GM15510 (cell line): ENCODE data around the gene FAM78A.

Experiments used
- POLR2A ChIP-seq: IDR thresholded peaks from 3 replicates; pipeline ENCODE4 v1.6.1; 2011; ENCODE audit warnings: borderline replicate concordance; ENCODE audit not compliant: insufficient read length; ENCODE audit errors: extremely low read depth

Gene FAM78A, protein sequence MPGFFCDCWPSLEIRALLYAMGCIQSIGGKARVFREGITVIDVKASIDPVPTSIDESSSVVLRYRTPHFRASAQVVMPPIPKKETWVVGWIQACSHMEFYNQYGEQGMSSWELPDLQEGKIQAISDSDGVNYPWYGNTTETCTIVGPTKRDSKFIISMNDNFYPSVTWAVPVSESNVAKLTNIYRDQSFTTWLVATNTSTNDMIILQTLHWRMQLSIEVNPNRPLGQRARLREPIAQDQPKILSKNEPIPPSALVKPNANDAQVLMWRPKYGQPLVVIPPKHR

DNA sequence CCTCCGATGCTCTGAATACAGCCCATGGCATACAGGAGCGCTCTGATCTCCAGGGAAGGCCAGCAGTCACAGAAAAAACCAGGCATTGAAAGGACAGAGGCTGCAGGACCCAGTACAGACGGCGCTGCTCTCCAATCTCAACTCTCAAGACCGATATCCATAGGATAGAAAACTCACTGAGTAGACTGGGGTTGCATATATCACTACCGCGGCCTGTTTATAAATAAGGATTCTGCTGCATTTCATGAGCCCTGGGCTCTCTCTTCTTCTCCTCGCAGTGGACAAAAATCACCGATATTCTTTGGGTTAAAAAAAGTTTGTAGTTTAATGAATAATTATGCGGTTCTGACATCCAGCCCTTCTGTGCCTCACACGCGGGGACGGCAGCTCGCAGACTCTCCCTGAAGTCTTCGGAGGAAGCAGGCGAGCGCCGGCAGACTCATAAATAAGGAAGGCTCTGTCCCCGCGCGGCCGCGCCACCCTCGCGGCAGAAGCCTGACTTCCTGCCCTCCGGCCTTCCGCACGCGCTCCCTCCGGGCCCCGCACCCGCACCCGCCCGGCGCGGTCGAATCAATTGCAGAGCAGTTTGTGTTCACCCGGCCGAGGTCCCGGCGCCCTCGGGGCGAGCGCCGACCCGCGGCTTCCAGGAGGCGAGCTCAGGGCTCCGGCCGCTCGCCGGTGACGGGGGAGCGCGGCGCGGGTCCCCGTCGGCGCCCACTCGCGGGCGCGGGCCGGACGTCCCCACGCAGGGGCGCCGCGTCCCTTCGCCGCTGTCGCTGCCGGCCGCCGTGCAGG is at the start of gene FAM78A:
TSS of gene FAM78A (minus strand) at position 417 of the 795 bp plus-strand sequence. CDS start at position 86, 331 bp downstream.
- no peak for TF ChIP-seq POLR2A

DNA sequence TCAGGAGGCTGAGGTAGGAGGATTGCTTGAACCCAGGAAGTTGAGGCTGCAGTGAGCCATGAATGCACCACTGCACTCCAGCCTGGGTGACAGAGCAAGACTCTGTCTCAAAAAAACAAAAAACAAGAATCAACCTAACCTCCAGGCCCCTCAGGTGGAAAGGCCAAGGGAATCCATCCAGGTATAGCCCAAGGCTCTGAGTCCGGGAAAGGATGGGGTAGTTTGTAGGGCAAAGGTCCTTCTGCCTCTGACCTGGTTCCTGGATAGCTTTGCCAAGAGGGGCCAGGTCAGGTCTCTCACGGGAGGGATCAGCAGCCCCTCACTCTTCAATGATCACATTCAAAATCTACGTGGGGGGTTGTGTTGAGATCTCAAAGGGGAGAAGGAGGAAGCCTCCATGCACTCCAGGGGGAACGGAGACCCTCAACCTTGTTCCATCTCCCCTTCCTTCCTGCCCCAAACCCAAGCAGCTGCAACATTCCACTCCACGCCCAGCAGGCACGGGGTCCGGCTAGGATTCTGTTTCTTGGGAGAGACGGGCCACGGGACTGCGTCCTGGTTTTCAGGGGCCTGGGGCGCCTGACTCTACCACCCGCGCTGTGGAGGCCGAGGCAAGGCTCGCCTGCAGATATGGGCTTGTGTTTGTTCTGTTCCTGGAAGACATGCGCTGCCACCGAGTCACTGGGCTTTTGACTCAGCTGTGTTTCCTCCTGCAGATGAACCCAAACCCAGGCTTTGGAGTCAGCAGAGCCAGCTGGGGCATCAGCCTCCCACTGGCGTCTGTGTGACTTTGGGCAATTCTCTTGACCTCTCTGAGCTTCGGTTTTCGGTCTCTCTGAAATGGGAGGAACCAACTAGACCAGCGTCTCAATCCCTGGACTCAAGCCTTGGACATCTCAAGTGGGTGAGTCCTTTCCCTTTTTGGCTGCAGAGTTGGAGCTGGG is 48.7 kb upstream of the FAM78A start:
- TF ChIP-seq POLR2A, result no peak

DNA sequence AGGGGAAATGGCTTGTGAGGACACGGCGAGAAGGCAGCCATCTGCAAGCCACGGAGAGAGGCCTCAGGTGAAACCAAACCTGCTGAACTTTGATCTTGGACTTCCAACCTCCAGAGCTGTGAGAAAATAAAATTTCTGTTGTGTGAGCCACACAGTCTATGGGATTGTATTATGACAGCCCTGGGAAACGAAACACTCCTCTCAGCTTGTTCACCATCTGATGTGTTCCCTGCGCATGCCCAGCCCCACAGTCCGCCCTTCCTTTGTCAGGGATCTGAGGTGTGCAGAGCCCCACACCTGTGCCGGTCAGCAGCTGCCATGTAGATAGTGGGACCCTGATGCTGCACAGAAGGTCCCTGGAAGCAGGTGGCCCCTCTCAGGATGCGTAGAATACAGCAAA is 47.3 kb upstream of the FAM78A start:
- TF ChIP-seq POLR2A, result no peak

DNA sequence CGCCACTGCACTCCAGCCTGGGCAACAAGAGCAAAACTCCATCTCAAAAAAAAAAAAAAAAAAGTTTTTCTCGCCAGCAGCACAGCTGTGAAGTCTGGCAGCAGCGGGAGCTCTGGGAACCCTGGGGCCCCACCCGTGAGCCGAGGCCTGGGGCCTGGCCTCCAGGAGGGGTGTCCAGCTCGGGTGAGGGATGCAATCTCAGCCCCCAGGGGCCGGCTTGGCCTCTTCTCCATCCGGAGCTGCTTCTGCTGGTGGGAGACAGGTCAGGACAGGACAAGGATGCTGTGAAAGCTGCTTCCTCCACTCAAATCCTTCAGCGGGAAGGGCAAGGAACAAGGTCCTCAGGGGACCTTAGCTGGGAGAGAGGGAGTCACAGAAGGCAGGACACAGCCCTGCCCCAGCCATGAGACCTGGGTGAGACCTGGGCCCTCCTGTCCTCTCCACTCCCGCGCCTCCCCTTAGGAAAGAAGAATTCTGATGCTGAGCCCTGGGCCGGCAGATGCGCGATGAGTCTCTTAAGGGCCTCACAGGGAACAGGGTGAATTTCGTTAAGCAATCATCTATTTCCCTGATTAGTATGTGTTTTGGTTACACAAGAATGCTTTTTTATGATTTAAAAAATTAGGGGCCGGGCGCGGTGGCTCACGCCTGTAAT is 43.8 kb upstream of the FAM78A start:
- TF ChIP-seq POLR2A, result no peak

DNA sequence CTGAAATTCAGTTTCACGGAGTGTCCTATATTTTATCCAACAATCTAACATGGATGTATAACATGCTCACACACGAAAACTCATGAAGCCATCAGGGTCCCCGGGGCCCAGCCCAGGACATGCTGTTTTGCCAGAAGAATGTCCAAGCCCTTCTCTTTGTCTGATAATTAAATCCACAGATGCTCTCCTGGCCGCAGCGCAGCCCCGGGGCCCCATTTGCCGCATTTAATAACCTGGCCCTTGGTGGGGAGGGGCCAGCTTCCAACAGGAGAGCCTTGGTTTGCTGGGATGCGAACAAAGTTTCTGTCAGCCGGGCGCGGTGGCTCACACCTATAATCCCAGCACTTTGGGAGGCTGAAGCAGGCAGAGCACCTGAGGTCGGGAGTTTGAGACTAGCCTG is 43.2 kb upstream of the FAM78A start:
- no peak for TF ChIP-seq POLR2A

DNA sequence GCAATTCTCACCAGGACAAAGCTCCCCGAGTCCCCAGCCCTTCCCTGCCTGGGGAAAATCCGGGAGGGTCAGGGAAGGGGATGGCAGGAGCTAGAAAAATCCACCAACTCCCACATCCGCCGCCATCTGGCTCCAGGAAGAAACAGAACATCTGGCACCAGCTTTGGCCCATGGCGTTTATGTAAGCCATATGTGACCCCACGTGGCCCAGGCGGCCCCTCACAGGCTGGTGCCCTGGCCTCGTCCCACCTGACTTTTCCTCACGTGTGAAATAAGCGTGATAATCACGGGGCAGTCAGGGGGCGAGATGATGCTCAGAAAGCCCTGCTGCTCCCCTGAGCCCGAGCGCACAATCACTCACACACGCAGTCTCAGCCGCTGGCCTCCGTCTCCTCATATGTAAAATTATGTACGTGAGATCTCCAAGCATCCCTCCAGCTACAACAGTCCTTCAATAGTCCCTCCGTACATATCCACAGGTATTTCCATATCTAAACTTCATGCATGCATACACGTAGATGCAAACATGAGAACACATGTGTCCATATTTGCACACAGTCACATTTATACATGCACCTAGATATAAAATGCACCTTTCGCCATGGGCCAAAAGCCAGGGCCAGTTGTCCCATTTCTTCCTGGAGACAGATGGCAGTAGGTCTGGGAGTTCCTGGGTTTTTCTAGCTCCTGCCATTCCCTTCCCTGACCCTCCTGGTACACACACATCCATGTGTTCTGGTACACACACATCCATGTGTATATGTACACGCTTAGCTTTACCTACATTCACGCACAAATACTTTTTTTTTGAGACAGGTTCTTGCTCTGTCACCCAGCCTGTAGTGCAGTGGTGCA is 42.1 kb upstream of the FAM78A start:
- TF ChIP-seq POLR2A, result no peak

DNA sequence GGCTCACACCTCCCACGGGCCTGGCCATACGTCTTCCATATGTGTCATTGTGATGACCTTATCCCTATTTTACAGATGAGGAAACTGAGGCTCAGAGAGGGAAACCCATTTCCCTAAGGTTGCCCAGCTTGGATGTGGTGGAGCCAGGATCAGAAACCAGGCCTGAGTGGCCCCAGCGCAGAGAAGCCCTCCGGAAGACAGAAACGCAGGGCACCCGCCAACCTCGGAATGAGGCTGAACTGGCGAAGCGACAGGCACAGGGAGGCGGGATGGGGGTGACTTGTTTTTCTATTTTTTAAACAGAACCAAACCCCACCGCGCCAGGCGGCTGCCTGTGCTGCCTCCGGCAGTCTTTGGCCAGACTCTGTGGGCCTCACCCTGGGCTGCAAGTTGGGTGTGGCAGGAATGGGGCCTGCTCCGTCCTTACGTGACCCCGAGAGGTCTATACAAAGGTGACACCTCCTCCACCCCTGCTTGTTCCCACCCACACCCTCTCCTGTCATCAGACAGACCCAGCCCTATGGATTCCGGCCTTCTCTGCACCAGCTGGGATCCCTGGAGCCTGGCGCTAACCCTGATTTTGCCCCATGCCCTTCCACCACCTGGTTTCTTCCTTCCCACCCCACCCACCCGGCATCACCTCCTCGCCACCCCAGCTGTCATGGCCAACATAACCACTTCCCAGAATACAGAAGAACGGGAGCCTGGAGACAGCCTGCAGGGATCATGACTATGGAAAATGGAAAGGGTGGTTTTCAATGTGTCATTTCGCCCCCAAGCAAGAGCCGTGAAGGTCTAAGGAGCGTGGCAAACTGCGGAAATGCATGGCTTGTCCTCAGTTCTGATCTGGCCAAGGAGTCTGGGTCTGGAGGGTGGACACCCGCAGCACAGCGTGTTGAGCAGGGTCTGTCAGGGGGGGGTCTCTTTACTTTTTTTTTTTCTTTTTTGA is 36.8 kb upstream of the FAM78A start:
- no peak for TF ChIP-seq POLR2A

DNA sequence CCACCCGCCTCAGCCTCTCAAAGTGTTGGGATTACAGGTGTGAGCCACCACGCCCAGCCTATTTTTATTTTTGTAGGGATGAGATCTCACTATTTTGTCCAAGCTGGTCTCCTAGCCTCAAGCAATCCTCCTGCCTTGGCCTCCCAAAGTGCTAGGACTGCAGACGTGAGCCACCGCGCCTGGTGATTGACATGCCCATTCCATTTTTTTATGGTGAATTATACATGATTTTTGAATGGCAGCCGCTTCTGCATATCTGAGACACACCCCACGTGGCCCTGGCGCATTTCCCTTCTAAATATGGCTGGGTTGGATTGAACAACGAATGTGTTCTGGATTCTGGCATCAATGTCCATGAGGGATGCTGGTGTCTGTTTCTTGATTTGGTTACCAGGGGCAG is 35.9 kb upstream of the FAM78A start:
- no peak for TF ChIP-seq POLR2A

DNA sequence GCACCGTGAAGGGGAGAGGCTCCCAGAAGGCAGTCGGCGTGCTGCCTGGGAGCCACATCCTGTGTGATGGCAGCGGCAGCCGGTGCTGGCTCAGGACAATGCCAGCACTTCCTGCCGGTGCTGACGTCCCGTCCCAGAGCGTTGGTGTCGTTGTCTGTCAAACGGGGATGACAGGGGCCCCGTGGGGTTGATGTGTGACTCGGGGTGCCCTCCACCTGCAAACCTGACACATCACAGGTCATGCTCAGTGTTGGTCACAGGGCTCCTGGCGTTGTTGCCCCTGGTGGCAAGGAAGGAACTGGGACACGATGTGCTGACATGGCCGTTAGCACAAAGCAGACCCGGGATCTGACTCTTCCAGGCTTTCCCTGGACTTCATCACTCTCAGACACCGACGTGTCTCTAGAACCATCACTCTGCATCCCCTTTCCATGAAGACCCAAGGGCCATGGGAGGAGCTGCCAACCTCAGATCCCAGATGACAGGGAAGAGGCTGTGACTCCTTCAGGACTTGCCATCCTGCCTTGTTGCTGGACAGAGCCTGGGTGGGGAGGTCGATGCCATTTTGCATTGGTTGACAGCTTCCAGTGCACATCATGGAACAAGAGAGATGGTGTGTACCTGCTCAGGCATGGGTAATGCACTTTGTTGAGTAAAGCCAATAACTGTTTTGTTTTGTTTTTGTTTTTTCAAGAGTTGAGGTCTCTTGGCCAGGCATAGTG is 34.7 kb upstream of the FAM78A start:
- no peak for TF ChIP-seq POLR2A

DNA sequence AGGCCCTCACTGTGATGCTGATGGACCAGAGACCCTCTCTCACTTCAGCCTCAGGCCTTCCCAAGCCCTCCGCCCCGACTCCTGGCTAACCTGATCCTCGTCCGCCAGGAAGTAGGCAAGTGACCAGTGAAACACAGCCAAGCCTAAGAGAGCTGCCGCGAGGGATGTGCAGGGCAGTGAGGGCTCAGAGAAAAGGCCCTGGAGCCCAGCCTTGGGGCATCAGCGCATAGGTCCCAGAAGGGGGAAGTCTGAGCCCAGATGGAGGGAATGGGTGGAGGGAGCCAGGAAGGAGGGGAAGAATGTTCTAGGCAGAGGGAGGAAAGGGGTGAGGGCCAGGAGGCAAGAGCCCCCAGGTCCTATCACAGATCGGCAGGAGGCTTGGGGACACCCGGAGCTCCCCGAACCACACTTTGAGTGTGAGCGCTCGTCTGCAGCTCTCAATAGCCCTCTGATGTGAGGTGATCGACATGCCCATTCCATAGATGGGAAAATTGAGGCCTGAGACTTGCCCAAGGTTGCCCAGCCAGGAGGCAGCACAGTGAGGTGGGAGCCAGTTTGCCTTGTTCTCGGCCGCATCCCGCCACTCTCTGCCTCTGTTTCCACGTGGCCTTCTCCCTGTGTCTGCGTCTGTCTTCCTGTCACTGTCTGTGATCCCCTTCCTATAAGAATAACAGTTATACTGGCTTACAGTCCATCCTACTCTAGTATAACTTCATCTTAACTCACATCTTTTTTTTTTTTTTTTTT is 33.4 kb upstream of the FAM78A start:
- no peak for TF ChIP-seq POLR2A

DNA sequence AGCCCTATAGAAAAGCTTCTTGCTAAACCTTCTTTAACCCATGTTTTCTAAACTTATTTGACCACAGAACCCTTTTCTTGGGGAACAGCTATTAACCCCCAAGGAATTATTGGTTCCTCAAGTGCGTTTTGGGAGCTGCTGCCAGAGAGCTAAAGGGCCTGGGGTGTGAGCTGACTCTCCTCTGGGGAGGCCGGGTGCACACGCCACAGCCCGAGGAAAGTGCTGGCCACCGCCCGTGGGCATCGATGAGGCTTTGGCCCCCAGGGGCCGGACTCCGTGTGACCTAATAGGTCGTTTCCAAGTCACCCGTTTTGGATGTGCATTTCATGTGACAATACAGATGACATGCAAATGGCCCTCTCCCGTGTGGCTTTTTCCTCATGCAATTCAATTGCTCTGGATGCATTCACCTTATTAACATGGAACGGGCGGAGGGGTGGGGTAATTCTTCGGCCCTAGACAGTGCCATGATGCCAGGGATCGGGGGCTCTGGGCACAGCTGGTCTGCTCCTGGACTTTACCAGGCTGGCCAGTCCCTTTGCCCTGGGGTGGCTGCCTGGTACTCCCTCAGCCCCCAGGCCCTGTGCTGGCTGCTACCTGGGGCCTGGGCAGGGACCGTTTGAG is 32.7 kb upstream of the FAM78A start:
- no peak for TF ChIP-seq POLR2A

DNA sequence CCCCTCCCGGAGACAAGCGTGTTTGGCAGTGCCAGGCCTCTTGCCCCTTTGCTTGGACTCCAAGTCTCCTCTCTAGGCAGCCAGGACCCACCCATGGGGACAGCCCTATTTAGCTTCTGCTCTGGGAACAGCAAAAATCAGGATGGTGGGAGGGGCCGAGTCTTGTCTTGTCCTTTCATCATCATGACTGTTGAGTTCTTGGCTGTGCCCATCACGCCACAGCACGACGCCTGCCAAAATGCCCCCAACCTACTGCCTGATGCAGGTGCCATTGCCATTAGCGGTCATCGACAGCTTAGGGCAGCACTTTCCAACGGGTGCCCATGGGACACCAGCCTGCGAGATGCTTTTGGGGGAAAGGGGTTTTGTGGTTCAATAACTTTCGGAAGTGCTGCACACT is 32.1 kb upstream of the FAM78A start:
- TF ChIP-seq POLR2A, result no peak
